Caco-2 (cell line): ENCODE measurements around the gene NOP53. TPM values are rescaled to one million over a fixed set of nuclear protein-coding genes. Genes with fewer than 3 reads are reported as not detected.
"Not testable (repeated sequence)": the region's sequence is repeated elsewhere in the genome, so short reads cannot be mapped to it uniquely, and the experiment has no call there.

Experiments
- BruUV-seq: library from RNA; stranded (reverse); fragments of 400-500 nt; replicated peaks from 2 replicates; lab custom pipeline; 2021; lab: Mats Ljungman, UMichigan
- CTCF ChIA-PET: fragments of 300-600 bp; sonication (Branson Sonifier 250); formaldehyde crosslinking; loops from one replicate; lab custom pipeline; 2022; ENCODE audit warnings: antibody characterized with exemption; lab: Charles Lee
- POLR2A ChIA-PET: fragments of 300-600 bp; sonication (Branson Sonifier 250); formaldehyde crosslinking; loops from one replicate; lab custom pipeline; 2022; ENCODE audit warnings: antibody characterized with exemption; lab: Charles Lee
- DNase-seq, 2 experiments: peaks; one replicate each; pipeline versions ENCODE4 v3.0.0 to v3.0.0-alpha.2; 2020 to 2022
- H3K27me3 ChIP-seq: replicated peaks from 2 replicates; pipeline ENCODE4 v1.6.0; 2011; ENCODE audit warnings: low read length; ENCODE audit not compliant: control insufficient read depth, insufficient read depth
- H3K36me3 ChIP-seq: 2 replicates; pipeline ENCODE4 v1.5.1; 2011; ENCODE audit warnings: low read length; ENCODE audit not compliant: control insufficient read depth, insufficient read depth
- H3K4me1 ChIP-seq: fragments of 250-450 bp; sonication (Bioruptor Pico); 2 replicates; pipeline ENCODE4 v1.5.1; 2020; ENCODE audit warnings: mild to moderate bottlenecking
- H3K4me3 ChIP-seq: 2 replicates; pipeline ENCODE4 v1.5.1; 2011; ENCODE audit warnings: low read depth, mild to moderate bottlenecking, control low read depth, low read length
- H3K9me3 ChIP-seq: fragments of 250-450 bp; sonication (Bioruptor Pico); 2 replicates; pipeline ENCODE4 v1.5.1; 2020; ENCODE audit warnings: mild to moderate bottlenecking, moderate library complexity
- H3K27ac Mint-ChIP-seq: one replicate; pipeline ENCODE4 v1.8.0; 2022; ENCODE audit warnings: mixed read lengths; ENCODE audit not compliant: unreplicated experiment
- H3K27me3 Mint-ChIP-seq: one replicate; pipeline ENCODE4 v1.8.0; 2022; ENCODE audit warnings: mixed read lengths; ENCODE audit not compliant: insufficient read depth, unreplicated experiment
- H3K36me3 Mint-ChIP-seq: one replicate; pipeline ENCODE4 v1.8.0; 2022; ENCODE audit warnings: mild to moderate bottlenecking, mixed read lengths; ENCODE audit not compliant: insufficient read depth, unreplicated experiment
- H3K4me1 Mint-ChIP-seq: one replicate; pipeline ENCODE4 v1.8.0; 2022; ENCODE audit warnings: low read depth, mixed read lengths; ENCODE audit not compliant: unreplicated experiment
- H3K4me3 Mint-ChIP-seq: one replicate; pipeline ENCODE4 v1.8.0; 2022; ENCODE audit warnings: mild to moderate bottlenecking, moderate library complexity, mixed read lengths; ENCODE audit not compliant: unreplicated experiment
- H3K9me3 Mint-ChIP-seq: one replicate; pipeline ENCODE4 v1.8.0; 2022; ENCODE audit warnings: mixed read lengths; ENCODE audit not compliant: unreplicated experiment
- CTCF ChIP-seq, 2 experiments: fragments of 200-600 bp in 1 of 2; IDR thresholded peaks; 1 replicate in 1 of 2; 2 replicates in 1 of 2; pipeline versions ENCODE4 v1.5.1 to v1.8.0; 2011 to 2022; ENCODE audit warnings: antibody characterized with exemption in 1 of 2, control low read depth in 1 of 2, inconsistent platforms in 1 of 2, low read depth in 1 of 2, low read length in 1 of 2, mild to moderate bottlenecking in 1 of 2, moderate library complexity in 1 of 2; ENCODE audit not compliant: insufficient read depth in 1 of 2, severe bottlenecking in 1 of 2, unreplicated experiment in 1 of 2
- intact Hi-C: fragments of 100-400 bp; cut with micrococcal nuclease; formaldehyde crosslinking; loops from one replicate; pipeline ENCODE4 v1.10.0; 2022; ENCODE audit not compliant: unreplicated experiment
- total RNA-seq: library from RNA; stranded (reverse); gene quantifications from 2 replicates; pipeline ENCODE4 v1.2.3, GENCODE V29; 2022

The NOP53 gene
- total RNA-seq, 1 experiment from 2014 or later, result 347 TPM

GRCh38 chr19:47801270-47801669 is 55.9 kb downstream of the NOP53 start:
- no peak for DNase-seq
- Mint-ChIP-seq H3K27ac (no peak overlapping the region), H3K4me1 (no peaks in the 10 kb centered on the region), H3K36me3 (no peaks in the 10 kb centered on the region), H3K9me3 (no peaks in the 10 kb centered on the region), H3K4me3 (no peak overlapping the region), H3K27me3 (no peaks in the 10 kb centered on the region)
- no TSS peak for BruUV-seq
- ChIA-PET CTCF (no interaction called here), POLR2A (no interaction called here)
- no peak for TF ChIP-seq CTCF (IDR thresholded peaks at IDR 0.05; ENCODE audit: insufficient read depth in 1 of 2, low read depth in 1 of 2, low read length in 1 of 2, severe bottlenecking in 1 of 2, unreplicated experiment in 1 of 2)
- Histone ChIP-seq H3K4me1 (no peaks in the 10 kb centered on the region), H3K4me3 (no peak overlapping the region), H3K27me3 (no peaks in the 10 kb centered on the region; the same call in 1 of the 2 replicates), H3K36me3 (no peaks in the 10 kb centered on the region), H3K9me3 (no peaks in the 10 kb centered on the region)
- intact Hi-C loops, result no loop called here

GRCh38 chr19:47802521-47803043 is 57.2 kb downstream of the NOP53 start:
- H3K27ac Mint-ChIP-seq, result no peak overlapping the region
- Histone ChIP-seq H3K4me3 (no peak overlapping the region), H3K4me1 (no peaks in the 10 kb centered on the region), H3K36me3 (no peaks in the 10 kb centered on the region), H3K9me3 (no peaks in the 10 kb centered on the region), H3K27me3 (no peaks in the 10 kb centered on the region; the same call in 1 of the 2 replicates)
- H3K9me3 Mint-ChIP-seq, result no peaks in the 10 kb centered on the region
- no peak overlapping the region for H3K4me3 Mint-ChIP-seq
- intact Hi-C loops, result no loop called here
- TF ChIP-seq CTCF (IDR thresholded peaks at IDR 0.05; ENCODE audit: insufficient read depth in 1 of 2, low read depth in 1 of 2, low read length in 1 of 2, severe bottlenecking in 1 of 2, unreplicated experiment in 1 of 2), result no peak
- ChIA-PET POLR2A (no interaction called here), CTCF (interaction anchor here (0.6 kb wide), 1 partner anchor 1036 kb away, joined by 3 read pairs; no protein-coding TSS in a partner anchor)
- H3K27me3 Mint-ChIP-seq, result no peaks in the 10 kb centered on the region
- no TSS peak for BruUV-seq
- no peaks in the 10 kb centered on the region for H3K4me1 Mint-ChIP-seq
- no peaks in the 10 kb centered on the region for H3K36me3 Mint-ChIP-seq
- DNase-seq, result no peak

GRCh38 chr19:47803148-47803547 is 57.8 kb downstream of the NOP53 start:
- DNase-seq, H3K36me3 Mint-ChIP-seq, H3K27me3 Mint-ChIP-seq, H3K27me3 ChIP-seq, H3K4me3 ChIP-seq, H3K9me3 Mint-ChIP-seq, BruUV-seq, H3K4me1 ChIP-seq, intact Hi-C loops, H3K4me1 Mint-ChIP-seq, CTCF ChIA-PET, H3K27ac Mint-ChIP-seq, H3K4me3 Mint-ChIP-seq, POLR2A ChIA-PET, H3K9me3 ChIP-seq, H3K36me3 ChIP-seq: not testable (repeated sequence)

- not testable (repeated sequence) for H3K4me1 ChIP-seq, BruUV-seq
Observed at GRCh38 chr19:47803671-47804070, 58.3 kb downstream of the NOP53 start.

GRCh38 chr19:47804451-47804850 is 59.1 kb downstream of the NOP53 start, which contains the start of gene TPRX1:
Gene TPRX1, minus strand, starts transcription at chr19:47804551. Its CDS starts 12 bp downstream, at chr19:47804539.
- POLR2A ChIA-PET, BruUV-seq, H3K9me3 Mint-ChIP-seq, DNase-seq, H3K27ac Mint-ChIP-seq, H3K4me3 Mint-ChIP-seq, H3K27me3 Mint-ChIP-seq, CTCF ChIA-PET, H3K4me1 Mint-ChIP-seq, H3K27me3 ChIP-seq, intact Hi-C loops, H3K4me1 ChIP-seq, H3K9me3 ChIP-seq, H3K4me3 ChIP-seq, H3K36me3 ChIP-seq, H3K36me3 Mint-ChIP-seq: not testable (repeated sequence)

More at GRCh38 chr19:47803671-47804070, 58.3 kb downstream of the NOP53 start:
- H3K9me3 ChIP-seq, CTCF ChIA-PET, H3K36me3 ChIP-seq, POLR2A ChIA-PET, H3K27me3 ChIP-seq, H3K27ac Mint-ChIP-seq, DNase-seq, H3K27me3 Mint-ChIP-seq, H3K9me3 Mint-ChIP-seq, H3K4me3 Mint-ChIP-seq, H3K4me3 ChIP-seq, H3K4me1 Mint-ChIP-seq, intact Hi-C loops, H3K36me3 Mint-ChIP-seq: not testable (repeated sequence)
